Osteocyte (in vitro differentiated cells): ENCODE results near the gene GPR34. TPM values are rescaled to one million over a fixed set of nuclear protein-coding genes. Genes with fewer than 3 reads are reported as not detected.

Experiments used
- DNase-seq: peaks from one replicate; pipeline ENCODE4 v3.0.0; 2021; ENCODE audit warnings: mixed read lengths; ENCODE audit not compliant: unreplicated experiment; ENCODE audit errors: extremely low spot score
- H3K27ac Mint-ChIP-seq: one replicate; pipeline ENCODE4 v1.8.0; 2021; ENCODE audit warnings: mild to moderate bottlenecking, mixed read lengths; ENCODE audit not compliant: unreplicated experiment
- H3K27me3 Mint-ChIP-seq: one replicate; pipeline ENCODE4 v1.8.0; 2021; ENCODE audit warnings: mixed read lengths; ENCODE audit not compliant: unreplicated experiment
- H3K36me3 Mint-ChIP-seq: one replicate; pipeline ENCODE4 v1.8.0; 2021; ENCODE audit warnings: mixed read lengths; ENCODE audit not compliant: unreplicated experiment
- H3K4me1 Mint-ChIP-seq: one replicate; pipeline ENCODE4 v1.8.0; 2021; ENCODE audit warnings: mixed read lengths; ENCODE audit not compliant: unreplicated experiment
- H3K4me3 Mint-ChIP-seq: one replicate; pipeline ENCODE4 v1.8.0; 2021; ENCODE audit warnings: mild to moderate bottlenecking, moderate library complexity, mixed read lengths; ENCODE audit not compliant: unreplicated experiment
- H3K9me3 Mint-ChIP-seq: one replicate; pipeline ENCODE4 v1.8.0; 2021; ENCODE audit warnings: mixed read lengths; ENCODE audit not compliant: unreplicated experiment
- CTCF ChIP-seq: fragments of 200-600 bp; sonication (generic); IDR thresholded peaks from 2 replicates; pipeline ENCODE4 v1.5.0; 2021; ENCODE audit warnings: antibody characterized with exemption, mild to moderate bottlenecking, moderate library complexity
- total RNA-seq: library from RNA; stranded (reverse); gene quantifications from 2 replicates; pipeline ENCODE4 v1.2.1, GENCODE V29; 2021

The GPR34 gene
- total RNA-seq, 1 donor from 2014 or later: not detected

- H3K4me1 Mint-ChIP-seq: peaks cover 9% of the 10 kb centered on the region
- no peak for TF ChIP-seq CTCF
- no peaks in the 10 kb centered on the region for H3K36me3 Mint-ChIP-seq
Measured at GRCh38 chrX:41689711-41690110, 938 bp downstream of the GPR34 start.

GRCh38 chrX:41692162-41692749 is 3.5 kb downstream of the GPR34 start:
- TF ChIP-seq CTCF: no peak
- no peak for DNase-seq
- Mint-ChIP-seq H3K27ac (peak overlapping the region; percentile 52), H3K4me3 (no peak overlapping the region), H3K4me1 (peaks cover 12% of the 10 kb centered on the region), H3K9me3 (no peaks in the 10 kb centered on the region), H3K27me3 (no peaks in the 10 kb centered on the region), H3K36me3 (no peaks in the 10 kb centered on the region)

More at GRCh38 chrX:41689711-41690110, 938 bp downstream of the GPR34 start:
- Mint-ChIP-seq H3K27ac (no peak overlapping the region), H3K27me3 (no peaks in the 10 kb centered on the region), H3K9me3 (no peaks in the 10 kb centered on the region), H3K4me3 (no peak overlapping the region)
- no peak for DNase-seq

- Mint-ChIP-seq H3K27ac (no peak overlapping the region), H3K9me3 (no peaks in the 10 kb centered on the region), H3K4me1 (peaks cover 12% of the 10 kb centered on the region), H3K36me3 (no peaks in the 10 kb centered on the region), H3K27me3 (no peaks in the 10 kb centered on the region), H3K4me3 (no peak overlapping the region)
- TF ChIP-seq CTCF: no peak
- DNase-seq: no peak
Measured at GRCh38 chrX:41693024-41693423, 4.3 kb downstream of the GPR34 start.

GRCh38 chrX:41695426-41695825 is 6.7 kb downstream of the GPR34 start:
- Mint-ChIP-seq H3K36me3 (no peaks in the 10 kb centered on the region), H3K4me3 (no peak overlapping the region), H3K27me3 (no peaks in the 10 kb centered on the region), H3K4me1 (peaks cover 12% of the 10 kb centered on the region), H3K9me3 (peaks cover 3% of the 10 kb centered on the region), H3K27ac (no peak overlapping the region)
- DNase-seq: no peak
- no peak for TF ChIP-seq CTCF

- Mint-ChIP-seq H3K4me3 (no peak overlapping the region), H3K4me1 (peaks cover 5% of the 10 kb centered on the region), H3K27ac (no peak overlapping the region), H3K36me3 (no peaks in the 10 kb centered on the region), H3K9me3 (peaks cover 5% of the 10 kb centered on the region), H3K27me3 (no peaks in the 10 kb centered on the region)
- no peak for TF ChIP-seq CTCF
- no peak for DNase-seq
Measured at GRCh38 chrX:41703574-41704029, 14.8 kb downstream of the GPR34 start.
